Effector memory CD8-positive, alpha-beta T cell (primary cell): ENCODE data around the gene SLC30A2.

Experiments
- ATAC-seq: fragments of 150-1000 bp; cut with Tn5 transposase; replicated peaks from 2 replicates; pipeline ENCODE4 v1.10.0; 2021; ENCODE audit warnings: mild to moderate bottlenecking, moderate library complexity
- DNase-seq, 3 experiments: peaks; one replicate each; pipeline ENCODE4 v3.0.0; 2021
- H3K27ac Mint-ChIP-seq, 2 donors: one replicate each; pipeline ENCODE4 v1.8.0; 2022; ENCODE audit warnings: mild to moderate bottlenecking in 2 of 2, mixed read lengths in 2 of 2, moderate library complexity in 2 of 2
- H3K27me3 Mint-ChIP-seq, 2 donors: one replicate each; pipeline ENCODE4 v1.8.0; 2022; ENCODE audit warnings: mixed read lengths in 2 of 2
- H3K36me3 Mint-ChIP-seq: one replicate; pipeline ENCODE4 v1.8.0; 2022; ENCODE audit warnings: mild to moderate bottlenecking, moderate library complexity, mixed read lengths; ENCODE audit not compliant: insufficient read depth
- H3K4me1 Mint-ChIP-seq, 2 donors: one replicate each; pipeline ENCODE4 v1.8.0; 2022; ENCODE audit warnings: low read depth in 2 of 2, mixed read lengths in 2 of 2
- H3K4me3 Mint-ChIP-seq, 2 donors: one replicate each; pipeline ENCODE4 v1.8.0; 2022; ENCODE audit warnings: mild to moderate bottlenecking in 2 of 2, mixed read lengths in 2 of 2, moderate library complexity in 2 of 2
- H3K9me3 Mint-ChIP-seq, 2 donors: one replicate each; pipeline ENCODE4 v1.8.0; 2022; ENCODE audit warnings: mixed read lengths in 2 of 2

The SLC30A2 gene

GRCh38 chr1:26041978-26042377 is 3.9 kb downstream of the SLC30A2 start:
- Mint-ChIP-seq H3K4me1 (peaks cover 2 to 3% of the 10 kb centered on the region in 2 donors), H3K27me3 (peaks cover 22 to 74% of the 10 kb centered on the region in 2 donors), H3K36me3 (no peaks in the 10 kb centered on the region), H3K4me3 (no peak overlapping the region), H3K27ac (no peak overlapping the region), H3K9me3 (no peaks in the 10 kb centered on the region)
- DNase-seq (no peak), ATAC-seq (no peak)

GRCh38 chr1:26041401-26041800 is 4.5 kb downstream of the SLC30A2 start:
- Mint-ChIP-seq H3K27me3 (peaks cover 22 to 70% of the 10 kb centered on the region in 2 donors), H3K4me1 (peaks cover 2 to 6% of the 10 kb centered on the region in 2 donors)

GRCh38 chr1:26038904-26039303 is 7.0 kb downstream of the SLC30A2 start:
- Mint-ChIP-seq H3K4me3 (no peak overlapping the region), H3K27ac (no peak overlapping the region), H3K9me3 (no peaks in the 10 kb centered on the region), H3K27me3 (peaks cover 9 to 61% of the 10 kb centered on the region in 2 donors), H3K36me3 (peaks cover 14% of the 10 kb centered on the region), H3K4me1 (peaks cover 13 to 21% of the 10 kb centered on the region in 2 donors)
- ATAC-seq (no peak), DNase-seq (no peak)

More at GRCh38 chr1:26041401-26041800, 4.5 kb downstream of the SLC30A2 start:
- ATAC-seq = no peak
- H3K9me3 Mint-ChIP-seq = no peaks in the 10 kb centered on the region
- DNase-seq = no peak
- H3K27ac Mint-ChIP-seq = no peak overlapping the region
- H3K36me3 Mint-ChIP-seq = no peaks in the 10 kb centered on the region
- no peak overlapping the region for H3K4me3 Mint-ChIP-seq

GRCh38 chr1:26038477-26038876 is 7.4 kb downstream of the SLC30A2 start:
- no peak for ATAC-seq
- no peaks in the 10 kb centered on the region for H3K9me3 Mint-ChIP-seq

GRCh38 chr1:26037904-26038303 is 8.0 kb downstream of the SLC30A2 start:
- no peak for ATAC-seq
- Mint-ChIP-seq H3K27ac (no peak overlapping the region), H3K4me3 (no peak overlapping the region), H3K4me1 (peaks cover 13 to 21% of the 10 kb centered on the region in 2 donors), H3K9me3 (no peaks in the 10 kb centered on the region), H3K36me3 (peaks cover 14% of the 10 kb centered on the region), H3K27me3 (peaks cover 0 to 52% of the 10 kb centered on the region in 2 donors)
- no peak for DNase-seq

More at GRCh38 chr1:26038477-26038876, 7.4 kb downstream of the SLC30A2 start:
- Mint-ChIP-seq H3K36me3 (peaks cover 14% of the 10 kb centered on the region), H3K27ac (no peak overlapping the region), H3K4me1 (peaks cover 13 to 21% of the 10 kb centered on the region in 2 donors), H3K4me3 (no peak overlapping the region), H3K27me3 (peaks cover 5 to 58% of the 10 kb centered on the region in 2 donors)
- DNase-seq = no peak

- peak overlapping the region in 1 of 2 donors; percentile 97 for H3K4me3 Mint-ChIP-seq
- ATAC-seq = no peak
- H3K36me3 Mint-ChIP-seq = peaks cover 14% of the 10 kb centered on the region
- H3K9me3 Mint-ChIP-seq = no peaks in the 10 kb centered on the region
- H3K4me1 Mint-ChIP-seq = peaks cover 13 to 21% of the 10 kb centered on the region in 2 donors
- no peak overlapping the region for H3K27ac Mint-ChIP-seq
- DNase-seq = no peak
- H3K27me3 Mint-ChIP-seq = peaks cover 0 to 51% of the 10 kb centered on the region in 2 donors
Observed at GRCh38 chr1:26036756-26037281, 9.1 kb downstream of the SLC30A2 start.

GRCh38 chr1:26035959-26036755 is 9.8 kb downstream of the SLC30A2 start:
- Mint-ChIP-seq H3K27me3 (peaks cover 1 to 47% of the 10 kb centered on the region in 2 donors), H3K27ac (peak overlapping the region; percentile 48 to 91), H3K9me3 (no peaks in the 10 kb centered on the region), H3K4me1 (peaks cover 13 to 21% of the 10 kb centered on the region in 2 donors), H3K36me3 (peaks cover 14% of the 10 kb centered on the region), H3K4me3 (peak overlapping the region; percentile 96 to 97)
- peak; percentile 72 to 80 (median 79) for DNase-seq
- ATAC-seq = peak; percentile 74

GRCh38 chr1:26035203-26035958 is 10.5 kb downstream of the SLC30A2 start:
- Mint-ChIP-seq H3K4me1 (peaks cover 13 to 21% of the 10 kb centered on the region in 2 donors), H3K9me3 (no peaks in the 10 kb centered on the region), H3K4me3 (peak overlapping the region; percentile 96 to 97), H3K27me3 (peaks cover 9 to 48% of the 10 kb centered on the region in 2 donors), H3K36me3 (peaks cover 14% of the 10 kb centered on the region), H3K27ac (peak overlapping the region; percentile 74 to 91)
- DNase-seq (peak; percentile 86 to 87 (median 87)), ATAC-seq (peak; percentile 95)

- Mint-ChIP-seq H3K4me3 (peak overlapping the region; percentile 96 to 97), H3K9me3 (no peaks in the 10 kb centered on the region), H3K27ac (peak overlapping the region; percentile 35 to 74), H3K27me3 (peaks cover 9 to 52% of the 10 kb centered on the region in 2 donors), H3K4me1 (peaks cover 13 to 21% of the 10 kb centered on the region in 2 donors), H3K36me3 (peaks cover 14% of the 10 kb centered on the region)
- ATAC-seq (no peak), DNase-seq (peak in 1 of 3 experiments; percentile 7)
Observed at GRCh38 chr1:26034504-26035202, 11.3 kb downstream of the SLC30A2 start.

GRCh38 chr1:26032656-26033357 is 13.1 kb downstream of the SLC30A2 start:
- peaks cover 9 to 49% of the 10 kb centered on the region in 2 donors for H3K27me3 Mint-ChIP-seq
- H3K4me1 Mint-ChIP-seq = peaks cover 13 to 21% of the 10 kb centered on the region in 2 donors
- H3K36me3 Mint-ChIP-seq = peaks cover 14% of the 10 kb centered on the region
- H3K4me3 Mint-ChIP-seq = no peak overlapping the region
- ATAC-seq (no peak), DNase-seq (no peak)
- no peak overlapping the region for H3K27ac Mint-ChIP-seq
- H3K9me3 Mint-ChIP-seq = no peaks in the 10 kb centered on the region

- Mint-ChIP-seq H3K4me1 (peaks cover 13 to 21% of the 10 kb centered on the region in 2 donors), H3K4me3 (no peak overlapping the region), H3K27me3 (peaks cover 9 to 49% of the 10 kb centered on the region in 2 donors), H3K27ac (no peak overlapping the region), H3K9me3 (no peaks in the 10 kb centered on the region), H3K36me3 (peaks cover 14% of the 10 kb centered on the region)
- DNase-seq = no peak
- no peak for ATAC-seq
Observed at GRCh38 chr1:26031611-26032220, 14.2 kb downstream of the SLC30A2 start.

GRCh38 chr1:26031196-26031595 is 14.7 kb downstream of the SLC30A2 start:
- Mint-ChIP-seq H3K27me3 (peaks cover 9 to 45% of the 10 kb centered on the region in 2 donors), H3K9me3 (no peaks in the 10 kb centered on the region), H3K4me1 (peaks cover 13 to 18% of the 10 kb centered on the region in 2 donors), H3K27ac (no peak overlapping the region), H3K4me3 (no peak overlapping the region), H3K36me3 (peaks cover 14% of the 10 kb centered on the region)
- no peak for ATAC-seq
- no peak for DNase-seq
